Fibroblast of mammary gland (primary cell): ENCODE data around the gene KLF11.

Experiments
- DNase-seq: peaks from one replicate; pipeline ENCODE4 v3.0.0-alpha.2; 2010; ENCODE audit warnings: low read depth
- H3K4me3 ChIP-seq: 2 replicates; pipeline ENCODE4 v1.5.1; 2011; ENCODE audit warnings: low read depth, mild to moderate bottlenecking, low read length, moderate library complexity; ENCODE audit not compliant: control insufficient read depth
- TF ChIP-seq, protein P1 (sequence below): conservative IDR thresholded peaks from 2 replicates; pipeline ENCODE4 v1.5.1; 2011; ENCODE audit warnings: low read depth, low read length, inconsistent platforms; ENCODE audit not compliant: control insufficient read depth, insufficient read depth

The KLF11 gene

DNA sequence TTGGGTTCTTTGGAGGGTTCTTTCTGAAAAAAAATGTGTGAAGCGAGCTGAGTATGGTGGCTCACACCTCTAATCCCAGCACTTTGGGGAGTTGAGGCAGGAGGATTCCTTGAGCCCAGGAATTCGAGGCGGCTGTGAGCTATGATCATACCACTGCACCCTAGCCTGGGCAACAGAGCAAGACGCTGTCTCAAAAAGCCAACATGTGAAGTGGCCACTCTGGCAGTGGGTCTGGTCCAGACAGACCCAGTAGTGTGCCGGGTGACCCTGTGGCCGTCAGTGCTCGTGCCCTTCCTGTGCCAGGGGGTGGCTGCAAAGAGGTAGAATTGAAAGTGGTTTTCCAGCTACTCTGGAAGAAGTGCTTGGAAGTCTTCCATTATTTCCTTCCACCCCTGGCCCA lies 11.6 kb downstream of the KLF11 start:
- TF ChIP-seq, protein P1, sequence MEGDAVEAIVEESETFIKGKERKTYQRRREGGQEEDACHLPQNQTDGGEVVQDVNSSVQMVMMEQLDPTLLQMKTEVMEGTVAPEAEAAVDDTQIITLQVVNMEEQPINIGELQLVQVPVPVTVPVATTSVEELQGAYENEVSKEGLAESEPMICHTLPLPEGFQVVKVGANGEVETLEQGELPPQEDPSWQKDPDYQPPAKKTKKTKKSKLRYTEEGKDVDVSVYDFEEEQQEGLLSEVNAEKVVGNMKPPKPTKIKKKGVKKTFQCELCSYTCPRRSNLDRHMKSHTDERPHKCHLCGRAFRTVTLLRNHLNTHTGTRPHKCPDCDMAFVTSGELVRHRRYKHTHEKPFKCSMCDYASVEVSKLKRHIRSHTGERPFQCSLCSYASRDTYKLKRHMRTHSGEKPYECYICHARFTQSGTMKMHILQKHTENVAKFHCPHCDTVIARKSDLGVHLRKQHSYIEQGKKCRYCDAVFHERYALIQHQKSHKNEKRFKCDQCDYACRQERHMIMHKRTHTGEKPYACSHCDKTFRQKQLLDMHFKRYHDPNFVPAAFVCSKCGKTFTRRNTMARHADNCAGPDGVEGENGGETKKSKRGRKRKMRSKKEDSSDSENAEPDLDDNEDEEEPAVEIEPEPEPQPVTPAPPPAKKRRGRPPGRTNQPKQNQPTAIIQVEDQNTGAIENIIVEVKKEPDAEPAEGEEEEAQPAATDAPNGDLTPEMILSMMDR = no peak
- DNase-seq = no peak
- no peak overlapping the region for H3K4me3 ChIP-seq

DNA sequence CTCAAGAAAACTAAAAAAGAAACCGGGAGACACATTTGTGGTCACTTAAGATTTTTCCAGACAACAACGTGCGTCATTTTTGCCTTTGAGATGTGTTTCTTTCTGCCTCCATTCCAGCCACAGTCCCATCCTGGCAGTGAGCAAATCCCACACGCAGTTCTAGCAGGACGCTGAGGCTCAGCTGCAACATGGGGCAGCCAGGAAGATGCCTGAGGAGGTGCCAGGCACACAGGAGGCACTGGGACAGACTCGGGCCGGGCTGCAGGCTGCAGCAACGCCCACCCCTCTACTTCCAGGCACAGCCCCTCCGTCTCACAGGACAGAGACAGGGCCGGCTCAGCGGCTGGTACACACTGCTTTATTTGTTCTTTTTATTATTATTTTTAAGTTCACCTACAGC lies 13.1 kb downstream of the KLF11 start:
- TF ChIP-seq, protein P1 = no peak
- no peak overlapping the region for H3K4me3 ChIP-seq
- DNase-seq = no peak

DNA sequence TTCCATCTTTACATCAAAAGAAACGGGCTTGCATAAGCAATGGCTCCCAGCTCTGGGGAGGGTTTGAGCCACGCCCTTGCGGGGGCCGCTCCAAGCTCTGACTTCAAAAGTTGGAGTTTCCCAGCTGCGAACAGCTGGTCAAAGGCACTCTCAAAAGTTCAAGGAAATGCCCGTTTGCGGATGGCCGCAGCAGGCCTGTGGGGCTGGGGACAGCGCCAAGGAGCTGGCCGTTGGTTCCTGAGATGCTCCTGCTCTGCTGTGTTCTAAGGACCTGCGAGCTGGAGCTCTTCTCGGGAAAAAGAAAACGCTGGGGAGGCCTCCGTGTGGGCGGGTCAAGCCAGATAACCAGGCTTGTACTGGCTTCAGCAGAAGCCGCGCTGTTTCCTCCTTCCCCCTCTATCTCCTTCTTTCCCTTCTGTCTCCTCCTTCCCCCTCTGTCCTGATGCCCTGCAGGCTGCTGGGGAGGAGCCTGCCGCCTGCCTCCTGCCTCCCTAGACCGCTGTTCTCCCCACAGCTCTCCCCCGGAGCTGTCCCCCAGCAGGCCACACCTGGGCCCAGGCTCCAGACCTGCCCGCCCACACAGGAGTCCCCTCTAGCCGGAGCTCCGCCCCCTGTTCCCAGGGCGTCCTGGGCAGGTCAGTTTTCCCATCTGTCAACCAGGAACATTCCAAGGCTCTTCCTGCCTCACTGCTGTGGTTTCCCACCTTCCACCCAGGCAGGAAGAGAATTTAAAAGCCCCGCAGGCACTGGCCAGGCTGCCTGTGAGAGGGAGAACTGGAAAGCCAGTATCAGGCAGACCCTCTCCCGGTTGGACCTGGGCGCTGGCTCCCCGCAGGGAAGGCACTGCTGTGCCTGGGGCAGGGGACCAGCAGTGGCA lies 14.1 kb downstream of the KLF11 start:
- TF ChIP-seq, protein P1 = no peak
- peak overlapping the region; percentile 32 for H3K4me3 ChIP-seq
- peak; percentile 80 for DNase-seq

DNA sequence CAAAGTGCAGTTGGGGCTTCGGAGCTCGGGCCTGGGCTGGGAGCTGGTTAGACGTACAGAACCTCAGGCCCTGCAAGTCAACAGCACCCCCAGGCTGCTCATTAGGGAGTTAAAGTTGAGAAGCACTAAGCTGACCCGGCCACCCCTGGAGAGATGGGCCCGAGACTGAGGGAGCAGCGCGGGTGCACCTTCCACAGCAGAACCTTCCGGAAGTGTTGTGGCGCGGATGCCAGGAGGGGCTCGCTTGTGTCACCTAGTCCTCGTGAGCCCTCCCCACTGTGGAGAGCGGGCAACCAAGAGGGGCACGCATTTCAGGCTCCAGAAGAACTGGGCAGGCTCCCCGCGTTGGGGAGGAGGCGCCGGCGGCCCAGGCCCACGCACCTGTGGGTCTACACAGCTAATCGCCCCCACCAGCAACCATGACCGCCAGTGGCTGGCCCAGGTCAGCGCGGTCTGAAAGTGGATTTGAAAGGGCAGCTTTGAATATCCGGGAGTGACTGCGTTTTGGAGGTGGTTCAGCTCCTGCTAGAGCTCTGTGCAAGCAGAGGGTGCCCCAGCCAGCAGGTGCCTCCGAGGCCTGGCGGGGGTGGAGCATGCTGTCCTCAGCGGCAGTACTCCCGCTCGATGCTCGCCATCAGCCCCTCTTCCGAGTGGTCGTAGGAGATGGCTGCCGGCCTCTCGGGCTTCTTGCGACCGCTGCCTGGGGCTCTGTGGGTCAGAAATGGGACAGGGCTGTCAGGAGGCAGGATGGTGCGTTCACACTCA lies 15.1 kb downstream of the KLF11 start:
- no peak overlapping the region for H3K4me3 ChIP-seq
- DNase-seq = no peak
- TF ChIP-seq, protein P1 = no peak

DNA sequence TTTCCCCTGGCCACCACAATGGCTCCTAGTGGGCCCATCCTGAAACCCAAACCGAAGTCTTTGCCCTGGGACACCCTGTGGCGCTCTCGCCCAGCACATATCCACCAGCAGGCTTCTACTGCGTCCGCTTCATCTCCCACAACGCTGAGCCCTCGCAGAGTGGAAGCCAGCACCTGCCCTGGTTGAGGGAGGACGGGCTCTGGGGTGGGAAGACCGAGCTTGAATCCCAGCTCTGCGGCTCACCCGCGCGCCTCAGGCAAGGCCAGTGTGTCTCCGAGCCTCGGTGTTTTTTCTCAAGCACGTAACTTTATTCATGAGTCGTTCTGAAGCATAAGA lies 15.6 kb downstream of the KLF11 start:
- no peak overlapping the region for H3K4me3 ChIP-seq
- no peak for DNase-seq
- TF ChIP-seq, protein P1 = no peak

DNA sequence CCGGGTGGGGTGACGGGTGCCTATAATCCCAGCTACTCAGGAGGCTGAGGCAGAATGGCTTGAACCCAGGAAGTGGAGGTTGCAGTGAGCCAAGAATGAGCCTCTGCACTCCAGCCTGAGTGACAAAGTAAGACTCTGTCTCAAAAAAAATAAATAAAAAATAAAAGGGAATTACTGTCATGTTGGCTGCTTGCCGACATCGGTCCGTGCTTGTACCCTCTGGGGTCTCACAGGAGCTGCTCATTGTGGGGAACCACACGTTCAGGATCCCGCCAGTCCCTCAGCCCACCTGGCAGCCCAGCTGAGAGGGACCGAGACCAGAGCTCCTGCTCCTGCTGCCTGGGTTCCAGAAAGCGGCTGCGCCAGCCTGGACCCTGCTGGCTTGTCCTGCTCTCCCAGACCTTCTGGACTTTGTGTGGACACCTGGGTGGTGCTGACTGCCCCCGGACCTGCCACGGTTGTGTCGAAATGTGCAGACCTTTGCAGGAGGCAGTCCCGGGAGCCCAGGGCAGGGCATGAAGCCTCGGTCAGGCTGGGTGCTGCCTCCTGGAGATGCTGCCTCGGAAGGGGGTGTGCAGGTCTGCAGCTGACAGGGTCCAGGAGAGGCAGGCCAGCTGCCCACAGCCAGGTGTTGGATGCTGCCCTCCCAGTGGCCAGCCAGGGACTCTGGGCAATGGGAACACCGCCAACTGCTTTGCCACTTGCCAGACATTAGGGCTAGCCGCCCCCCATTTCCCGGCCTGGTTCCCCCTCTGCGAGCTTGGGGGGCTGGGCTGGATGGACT lies 16.4 kb downstream of the KLF11 start:
- TF ChIP-seq, protein P1 = no peak
- H3K4me3 ChIP-seq = no peak overlapping the region
- DNase-seq = no peak
